Measurements from ENCODE around the gene CASKIN1.

Gene CASKIN1

DNA sequence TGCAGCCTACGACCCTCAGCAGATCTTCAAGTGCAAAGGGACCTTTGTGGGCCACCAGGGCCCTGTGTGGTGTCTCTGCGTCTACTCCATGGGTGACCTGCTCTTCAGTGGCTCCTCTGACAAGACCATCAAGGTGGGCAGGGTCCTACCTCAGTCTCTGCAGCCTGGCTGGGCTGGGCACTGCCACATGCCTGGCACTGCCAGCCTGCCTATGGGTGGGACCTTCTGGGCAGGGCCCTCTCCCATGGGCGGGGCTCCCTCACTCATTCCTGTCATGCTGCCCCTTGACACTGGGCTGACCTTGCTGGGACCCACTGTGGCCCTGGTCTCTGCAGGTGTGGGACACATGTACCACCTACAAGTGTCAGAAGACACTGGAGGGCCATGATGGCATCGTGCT is 22.5 kb downstream of the CASKIN1 start:
- no peak for DNase-seq

DNA sequence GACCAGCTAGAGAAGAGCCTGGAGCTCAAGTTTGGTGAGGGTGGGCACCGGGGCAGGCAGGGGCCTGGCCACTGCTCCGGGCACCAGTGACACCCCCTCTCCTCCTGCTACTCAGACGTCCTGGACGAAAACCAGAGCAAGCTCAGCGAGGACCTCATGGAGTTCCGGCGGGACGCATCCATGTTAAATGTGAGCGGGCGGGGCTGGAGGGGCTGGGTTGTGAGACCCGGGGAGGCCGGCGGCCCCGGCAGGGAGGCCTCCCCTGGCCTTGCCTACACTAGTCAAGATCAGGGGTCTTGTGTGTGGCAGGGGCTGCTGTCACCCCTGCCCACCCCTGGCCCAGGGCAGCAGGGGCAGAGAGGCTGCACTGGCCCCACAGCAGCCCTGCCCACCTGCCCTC is 23.0 kb downstream of the CASKIN1 start:
- DNase-seq: no peak

DNA sequence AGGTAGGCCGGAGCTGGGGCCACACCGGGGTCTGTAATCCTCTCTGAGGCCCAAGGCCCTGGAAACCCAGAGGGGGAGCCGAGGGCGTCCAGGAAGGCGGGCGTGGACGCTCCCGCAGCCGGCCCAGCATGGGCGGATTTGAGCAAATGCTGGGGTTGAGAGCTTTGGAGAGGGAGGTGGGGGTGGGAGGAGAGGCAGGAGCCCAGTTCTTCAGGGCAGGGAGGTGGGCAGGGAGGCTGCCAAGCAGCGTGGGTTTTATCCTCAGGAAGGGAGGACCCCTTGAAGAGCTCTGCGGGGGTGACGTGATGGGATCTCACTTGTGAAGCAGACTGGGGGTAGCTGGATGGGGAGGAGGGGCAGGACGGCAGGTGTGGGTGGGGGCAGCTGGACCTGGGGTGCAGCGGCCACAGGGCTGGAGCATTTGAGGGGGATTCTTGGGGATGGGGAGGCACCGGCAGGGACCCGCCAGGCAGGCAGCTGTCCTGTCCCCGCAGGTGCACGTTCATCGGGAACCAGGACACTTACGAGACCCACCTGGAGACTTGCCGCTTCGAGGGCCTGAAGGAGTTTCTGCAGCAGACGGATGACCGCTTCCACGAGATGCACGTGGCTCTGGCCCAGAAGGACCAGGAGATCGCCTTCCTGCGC is 23.6 kb downstream of the CASKIN1 start:
- no peak for DNase-seq

DNA sequence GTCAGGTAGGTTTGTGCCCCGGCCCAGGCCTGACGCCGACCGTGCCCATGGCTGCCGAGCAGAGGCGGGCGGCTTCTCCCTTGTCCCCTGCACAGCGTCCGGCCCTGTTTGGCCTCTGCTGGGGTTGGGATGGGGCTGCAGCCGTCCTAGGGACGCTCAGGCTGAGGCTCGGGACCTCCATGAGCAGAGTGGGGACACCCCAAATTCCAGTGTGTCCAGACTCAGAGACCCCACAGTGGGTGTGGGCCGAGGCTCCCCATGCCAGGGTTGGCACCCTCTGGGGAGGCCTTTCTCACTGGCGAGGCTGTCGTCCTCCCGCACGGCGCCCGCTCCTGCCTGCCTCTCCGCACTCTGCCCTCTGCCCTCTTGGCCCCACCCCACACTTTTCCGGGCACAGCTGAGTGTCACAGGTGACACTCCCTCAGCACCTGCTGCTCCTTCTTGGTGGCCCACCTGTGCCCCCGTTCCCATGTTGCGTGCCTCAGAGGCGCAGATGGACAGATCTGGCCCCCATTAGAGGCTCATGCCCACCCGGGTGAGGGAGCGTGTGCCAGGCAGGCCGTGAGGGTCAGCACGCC is 24.7 kb downstream of the CASKIN1 start:
- no peak for DNase-seq

DNA sequence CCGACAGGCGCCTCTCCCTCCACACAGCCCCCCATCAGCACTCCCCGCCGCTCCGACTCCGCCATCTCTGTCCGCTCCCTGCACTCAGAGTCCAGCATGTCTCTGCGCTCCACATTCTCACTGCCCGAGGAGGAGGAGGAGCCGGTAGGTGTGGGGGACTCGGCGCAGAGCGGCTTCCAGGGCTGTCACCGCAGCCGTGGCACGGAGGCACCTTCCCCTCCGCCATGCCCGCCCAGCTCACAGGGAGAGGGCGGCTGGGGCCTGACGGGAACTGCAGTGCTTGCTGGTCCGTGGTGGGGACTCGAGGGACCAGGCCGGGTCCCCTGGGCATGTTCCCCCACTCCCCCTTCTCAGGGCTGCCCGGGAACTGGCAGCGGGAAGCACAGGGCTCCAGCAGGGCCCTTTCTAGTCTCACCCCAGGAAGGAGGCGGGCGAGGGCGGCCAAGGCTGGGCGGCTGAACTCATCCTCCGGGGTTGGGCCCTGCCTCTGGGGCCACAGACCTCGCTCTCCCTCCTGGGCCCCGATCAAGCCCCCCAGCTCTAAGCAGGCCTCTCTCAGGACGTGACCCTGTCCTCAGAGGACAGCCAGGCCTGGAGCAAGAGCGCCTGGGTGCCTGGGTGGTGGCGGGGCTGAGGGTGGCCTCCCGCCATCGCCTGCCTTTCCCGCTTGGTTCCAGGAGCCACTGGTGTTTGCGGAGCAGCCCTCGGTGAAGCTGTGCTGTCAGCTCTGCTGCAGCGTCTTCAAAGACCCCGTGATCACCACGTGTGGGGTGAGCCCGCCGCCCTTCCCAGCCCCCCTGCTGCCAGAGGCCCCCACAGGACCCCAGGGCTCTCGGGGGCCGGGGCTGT is 25.6 kb downstream of the CASKIN1 start:
- DNase-seq: no peak

DNA sequence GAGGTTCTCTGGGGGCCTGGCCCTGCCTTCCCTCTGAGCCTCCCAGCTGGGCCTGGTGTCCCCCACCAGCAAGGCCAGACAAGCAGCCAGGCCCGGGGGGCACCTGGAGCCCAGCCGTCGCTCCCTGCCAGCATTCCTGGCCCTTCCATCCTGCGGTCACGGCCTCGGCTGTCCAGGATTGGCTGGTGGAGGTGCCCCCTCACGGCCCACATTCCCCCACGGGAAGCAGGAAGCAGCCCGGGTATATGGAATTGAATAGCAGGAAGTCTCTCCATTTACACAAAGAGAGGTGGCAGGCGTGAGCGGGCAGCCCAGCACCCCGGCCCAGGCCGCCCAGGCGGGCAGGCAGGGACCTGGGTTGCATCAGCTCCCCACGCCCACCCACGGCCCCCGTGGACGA is 26.3 kb downstream of the CASKIN1 start:
- DNase-seq: no peak

DNA sequence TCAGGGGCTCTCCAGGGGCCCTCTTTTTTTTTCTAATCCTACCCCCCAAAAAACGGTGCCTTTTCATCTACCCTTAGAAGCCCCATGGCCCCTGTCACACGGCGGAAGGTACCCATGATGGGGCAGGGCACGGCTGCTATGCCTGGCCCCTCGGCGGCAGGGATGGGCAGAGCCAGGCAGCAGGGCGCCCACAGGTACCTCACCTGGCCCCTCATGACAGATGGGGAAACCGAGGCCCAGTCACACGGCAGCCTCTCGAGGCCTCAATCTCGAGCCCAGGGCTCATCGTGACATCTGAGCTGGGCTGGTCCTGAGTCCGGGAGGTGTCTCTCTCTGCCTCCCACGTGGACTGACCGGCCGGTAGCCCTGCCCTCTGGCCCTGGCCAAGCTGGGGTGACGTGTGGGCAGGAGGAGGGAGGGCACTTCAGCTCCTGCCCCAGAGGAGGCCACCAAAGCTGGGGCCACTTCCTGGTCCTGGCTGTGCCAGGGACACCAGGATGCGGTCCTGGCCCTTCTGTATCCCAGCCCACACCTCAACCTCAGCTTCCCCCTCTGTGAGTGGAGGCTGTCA is 29.3 kb downstream of the CASKIN1 start:
- DNase-seq: no peak

DNA sequence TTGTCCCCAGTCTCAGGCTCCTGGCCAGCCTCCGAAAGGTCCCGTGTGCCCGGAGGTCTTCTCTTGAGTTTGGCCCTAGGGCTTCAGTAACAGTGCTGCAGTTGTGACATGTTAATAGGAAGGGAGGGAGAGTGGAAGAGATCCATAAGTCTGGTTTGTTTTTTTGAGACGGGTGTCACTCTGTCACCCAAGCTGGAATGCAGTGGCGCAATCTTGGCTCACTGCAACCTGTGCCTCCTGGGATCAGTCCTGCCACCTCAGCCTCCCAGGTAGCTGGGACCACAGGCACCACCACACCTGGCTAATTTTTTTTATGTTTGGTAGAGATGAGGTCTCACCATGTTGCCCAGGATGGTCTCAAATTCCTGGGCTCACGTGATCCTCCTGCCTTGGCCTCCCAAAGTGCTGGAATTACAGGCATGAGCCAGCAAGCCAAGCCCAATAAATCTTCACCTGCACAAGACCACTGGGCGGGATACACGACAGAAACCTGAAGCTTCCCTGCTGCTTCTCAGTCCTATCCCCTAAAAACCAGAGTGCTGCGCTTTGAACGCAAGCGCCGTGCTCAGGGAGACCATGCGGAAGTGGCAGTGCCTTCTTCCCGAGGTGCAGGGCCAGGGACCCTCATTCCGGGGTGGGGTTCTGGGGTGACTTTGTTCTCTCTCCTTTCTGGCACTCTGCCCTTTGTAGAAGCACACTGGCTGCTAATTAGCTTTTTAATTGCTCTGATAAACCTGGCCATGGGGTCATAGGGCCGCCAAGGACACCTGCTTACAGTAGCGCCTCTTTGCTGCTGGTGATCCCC is 29.9 kb downstream of the CASKIN1 start:
- DNase-seq: no peak

DNA sequence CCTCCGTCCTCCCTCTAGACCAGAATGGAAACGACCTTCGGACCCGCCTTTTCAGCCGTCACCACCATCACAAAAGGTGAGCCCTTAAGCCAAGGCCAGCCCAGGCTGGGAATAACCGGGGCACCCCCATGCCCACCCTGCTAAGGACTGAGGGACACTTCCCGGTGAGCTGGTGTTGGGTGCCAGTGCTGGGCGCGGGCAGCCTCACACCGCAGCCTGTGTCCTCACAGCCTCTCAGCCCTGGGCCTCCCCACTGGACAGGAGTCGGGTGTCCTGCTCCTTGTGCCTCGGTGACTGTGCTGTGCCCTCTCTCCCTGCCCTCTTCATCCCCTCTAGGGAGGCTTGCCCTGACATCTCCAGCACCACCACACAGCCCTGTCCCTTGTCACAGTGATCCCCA is 30.5 kb downstream of the CASKIN1 start:
- no peak for DNase-seq

DNA sequence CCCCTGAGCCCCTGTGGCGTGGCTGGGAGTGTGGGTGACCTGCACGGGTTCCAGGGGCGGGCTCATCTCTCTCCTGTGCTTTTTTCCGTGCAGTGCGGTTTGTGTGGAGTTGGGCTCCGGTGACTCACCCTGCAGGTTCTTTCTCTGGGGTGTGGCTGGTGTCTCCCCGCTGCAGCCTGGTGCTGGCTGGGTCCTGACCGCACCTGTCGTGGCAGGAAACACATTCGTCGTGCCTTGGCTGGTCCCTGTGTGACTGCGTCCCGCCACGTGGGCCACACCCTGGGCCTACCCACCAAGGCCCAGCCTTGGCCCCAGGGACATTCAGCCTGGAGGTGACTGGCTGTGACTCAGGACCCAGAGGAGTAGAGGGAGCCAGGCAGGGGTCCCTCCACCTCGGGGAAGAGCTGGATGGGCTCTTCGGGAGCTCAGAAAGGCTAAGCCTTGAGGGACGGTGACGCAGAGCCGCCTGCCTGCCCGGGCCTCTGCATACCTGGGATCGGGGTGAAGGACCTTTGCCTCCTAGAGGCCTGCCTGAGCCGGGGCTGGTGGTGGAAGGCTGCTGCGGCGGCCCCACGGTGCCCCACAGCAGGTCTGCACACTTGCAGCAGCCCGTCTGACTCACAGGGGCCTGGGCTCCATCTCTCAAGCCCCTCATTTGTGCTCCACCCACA is 33.1 kb downstream of the CASKIN1 start:
- DNase-seq: no peak

DNA sequence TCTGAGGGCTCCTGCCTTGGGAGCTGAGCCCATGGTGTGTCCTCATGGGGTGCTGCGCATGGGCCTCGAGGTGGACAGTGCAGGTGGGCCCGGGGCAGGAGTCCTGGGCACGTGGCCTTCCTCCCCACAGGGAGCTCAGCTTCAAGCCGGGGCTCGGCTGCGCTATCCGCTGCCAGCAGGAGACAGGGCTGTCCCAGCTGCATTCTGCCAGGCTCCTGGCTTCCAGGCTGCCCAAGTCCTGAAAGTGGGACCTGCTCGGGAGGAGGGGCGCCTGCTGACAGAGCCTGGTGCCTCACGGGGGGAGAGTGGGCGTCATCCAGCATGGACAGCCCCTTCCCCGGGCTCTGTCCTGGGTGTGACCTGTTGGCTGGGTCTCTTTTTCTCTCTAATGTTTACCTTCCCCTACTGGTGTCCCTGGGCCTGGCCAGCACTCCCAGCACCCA is 33.7 kb downstream of the CASKIN1 start:
- DNase-seq: no peak

DNA sequence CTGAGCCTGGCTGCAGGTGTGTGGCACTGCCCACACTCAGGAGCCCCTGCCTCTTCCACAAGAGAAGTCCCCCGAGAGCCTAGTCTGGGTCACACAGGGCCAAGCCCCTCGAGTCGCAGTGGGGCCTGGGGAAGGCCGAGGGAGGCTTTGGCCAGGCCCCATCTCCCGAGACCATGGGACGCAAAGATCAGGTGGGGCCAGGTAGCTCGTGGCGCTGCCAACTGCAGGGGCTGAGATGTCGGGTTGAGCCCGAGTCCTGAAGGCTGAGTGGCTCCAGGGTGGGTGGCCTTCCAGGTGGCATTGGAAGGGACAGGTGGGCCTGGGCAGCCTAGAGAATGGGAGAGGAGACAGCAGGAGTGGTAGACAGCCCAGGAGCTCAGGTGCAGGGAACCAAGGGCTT is 34.5 kb downstream of the CASKIN1 start:
- DNase-seq: no peak

DNA sequence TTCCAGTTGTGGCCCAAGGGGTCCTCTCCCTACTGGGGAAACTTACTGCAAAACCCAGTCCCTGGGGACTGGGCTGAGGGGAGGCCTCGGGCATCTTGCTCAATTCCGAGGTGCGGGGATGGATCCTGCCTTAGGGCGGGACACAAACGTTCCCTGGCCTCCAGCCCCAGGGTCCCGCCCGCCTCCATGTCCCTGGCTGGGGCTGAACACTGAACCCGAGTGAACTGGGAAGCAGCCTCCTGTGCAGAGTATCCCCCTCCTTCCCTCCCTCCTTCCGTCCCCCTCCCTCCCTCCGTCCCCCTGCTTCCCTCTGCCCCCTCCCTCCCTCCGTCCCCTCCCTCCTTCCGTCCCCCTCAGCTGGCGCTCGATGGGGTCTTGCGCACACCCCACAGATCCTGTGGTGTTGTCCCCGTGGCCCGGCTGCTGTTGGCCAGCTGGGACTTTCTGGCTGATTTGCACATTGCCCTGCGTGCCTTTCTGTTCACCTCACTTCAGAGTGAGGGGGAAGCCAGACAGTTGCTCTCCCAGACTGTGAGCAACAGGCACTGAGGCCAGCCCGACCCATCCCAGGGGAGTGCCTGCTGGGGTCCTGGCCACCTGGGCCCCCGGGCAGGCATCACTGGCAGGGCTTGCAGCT is 35.4 kb downstream of the CASKIN1 start:
- no peak for DNase-seq

DNA sequence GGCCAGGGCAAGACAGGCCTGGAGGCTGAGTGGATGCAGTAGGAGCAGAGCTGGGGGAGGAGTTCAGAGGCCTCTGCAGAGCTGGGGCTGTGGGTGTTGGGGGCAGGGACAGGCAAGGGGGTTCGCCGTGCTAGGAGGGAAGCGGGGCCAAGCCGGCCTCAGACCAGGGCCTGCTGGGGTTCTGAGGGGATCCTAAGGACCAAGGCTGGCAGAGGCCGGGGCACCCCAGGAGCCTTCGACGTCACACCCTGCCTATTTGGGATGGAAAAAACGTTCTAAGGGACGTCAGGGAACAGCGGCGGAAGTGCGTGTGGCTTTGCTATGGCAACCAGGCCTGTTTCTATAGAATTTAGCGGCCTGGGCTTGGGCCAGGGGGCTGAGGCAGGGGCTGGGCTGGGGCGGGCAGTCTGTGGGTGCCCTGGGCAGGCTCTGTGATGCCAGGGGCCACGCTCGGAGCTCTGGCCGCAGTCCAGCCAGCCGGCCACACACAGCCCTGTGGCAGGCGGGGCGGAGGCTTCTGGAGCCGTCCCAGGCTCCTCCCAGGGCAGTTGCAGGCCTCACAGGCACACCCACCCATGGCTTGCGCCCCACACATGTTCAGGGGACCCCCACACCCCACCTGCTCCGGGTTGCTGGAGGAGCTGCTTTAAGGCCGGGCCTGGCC is 37.1 kb downstream of the CASKIN1 start:
- no peak for DNase-seq

DNA sequence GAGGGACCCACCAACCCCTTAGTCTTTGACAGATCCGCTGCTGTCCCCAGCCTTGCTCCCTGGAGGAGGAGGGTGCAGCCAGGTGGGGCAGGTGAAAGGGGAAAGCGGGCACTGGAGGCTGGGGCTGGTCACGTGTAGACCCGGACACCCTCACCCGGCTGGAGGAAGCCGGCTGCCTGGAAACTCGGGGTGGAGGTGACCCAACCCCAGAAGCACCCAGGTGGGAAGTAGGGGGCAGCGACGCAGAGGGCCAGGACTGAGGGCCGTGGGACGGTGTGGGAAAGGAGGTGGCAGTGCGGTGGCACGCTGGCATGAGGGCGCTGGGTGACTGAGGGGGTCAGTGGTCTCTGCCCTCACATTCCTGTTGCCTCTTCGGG is 38.2 kb downstream of the CASKIN1 start:
- DNase-seq: no peak

DNA sequence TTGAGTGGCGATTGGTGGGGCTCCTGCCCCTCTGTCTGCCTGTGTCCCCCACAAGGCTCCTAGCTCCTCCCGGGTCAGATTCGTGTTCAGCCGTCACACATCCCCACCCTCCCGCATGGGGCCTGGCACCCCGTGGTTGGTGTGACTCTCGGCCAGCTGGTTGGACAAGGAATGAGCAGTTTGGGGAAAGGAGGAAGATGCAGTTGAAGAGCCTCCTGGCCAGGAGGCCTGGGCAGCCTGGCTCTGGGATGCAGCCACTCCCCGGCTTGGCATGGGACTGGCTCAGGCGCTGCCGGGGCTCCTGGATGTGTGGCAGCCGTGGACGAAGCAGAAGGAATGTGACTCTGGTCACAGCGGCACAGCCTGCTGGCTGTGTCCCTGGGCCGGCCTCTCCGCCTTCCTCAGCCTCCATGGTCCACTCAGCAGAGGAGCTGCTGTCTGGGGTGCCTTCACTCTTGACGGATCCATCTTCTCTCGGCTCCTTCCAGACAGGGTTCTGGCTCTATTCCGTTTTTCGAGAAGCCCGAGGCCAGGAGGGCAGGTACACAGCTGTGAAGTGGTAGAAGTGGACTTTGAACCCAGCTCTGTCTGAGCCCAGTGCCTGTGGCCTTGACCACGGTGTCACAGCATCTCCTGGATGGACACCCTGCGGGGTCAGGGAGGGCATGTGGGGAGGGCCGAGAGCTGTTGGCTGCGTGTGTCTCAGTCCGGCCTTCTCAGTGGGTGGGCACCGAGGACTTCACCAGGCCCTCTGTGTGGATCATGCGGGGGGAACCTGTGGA is 38.7 kb downstream of the CASKIN1 start:
- DNase-seq: no peak

DNA sequence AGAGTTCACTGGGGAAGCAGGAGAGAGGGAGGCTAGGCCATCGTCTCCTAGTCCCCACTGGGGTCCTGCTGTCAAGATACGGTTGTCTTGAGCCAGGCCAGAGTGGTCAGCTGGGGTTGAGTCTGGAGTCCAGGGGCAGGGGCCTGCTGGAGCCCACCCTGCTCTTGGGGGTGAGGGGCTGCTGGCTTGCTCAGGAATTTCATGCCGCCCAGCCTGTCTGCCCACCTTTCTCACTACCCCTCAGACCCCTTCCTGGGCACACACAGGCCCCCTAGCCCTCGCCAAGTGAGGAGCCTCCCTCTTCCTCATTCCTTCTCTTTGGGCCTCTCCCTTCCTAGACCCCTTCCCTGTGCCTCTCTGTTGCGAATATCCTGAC is 39.6 kb downstream of the CASKIN1 start:
- no peak for DNase-seq

DNA sequence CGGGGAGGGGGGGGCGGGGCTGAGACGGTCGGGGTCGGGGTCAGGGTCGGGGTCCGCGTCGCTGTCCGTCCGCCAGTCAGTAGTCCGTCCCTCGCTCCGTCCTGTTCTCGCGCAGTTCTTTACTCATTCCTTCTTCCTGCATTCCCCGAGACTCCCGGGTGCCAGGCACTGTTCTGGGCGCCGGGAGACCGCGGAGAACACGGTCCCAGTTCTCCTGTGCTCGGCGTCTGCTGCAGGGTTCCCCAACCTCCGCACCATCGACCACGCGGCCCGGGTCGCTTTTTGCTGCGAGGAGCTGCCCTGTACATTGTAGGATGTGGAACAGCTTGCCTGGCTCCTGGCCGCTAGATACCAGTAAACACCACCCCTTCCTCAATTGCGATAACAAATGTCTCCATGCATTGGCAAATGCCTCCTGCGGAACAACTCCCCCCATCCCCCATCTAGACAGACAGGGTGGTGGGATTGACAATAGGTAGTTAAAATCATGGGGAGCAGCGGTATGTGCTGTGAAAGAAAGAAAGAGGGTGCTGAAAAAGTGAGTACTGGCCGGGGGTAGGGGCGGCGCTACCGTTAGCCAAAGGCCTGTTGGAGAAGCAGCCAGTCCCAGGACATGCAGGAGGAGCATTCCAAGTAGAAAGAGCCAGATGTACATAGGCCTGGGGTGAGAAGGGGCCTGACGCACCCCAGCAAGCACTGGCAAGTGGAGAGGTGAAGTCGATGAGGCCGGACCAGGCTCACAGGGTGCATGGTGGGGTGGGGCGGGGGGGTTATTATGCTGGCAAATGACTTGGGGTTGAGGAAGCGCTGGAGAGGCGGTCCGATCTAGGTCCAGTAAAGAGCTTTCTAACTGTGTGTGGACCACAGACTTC is 40.2 kb downstream of the CASKIN1 start:
- DNase-seq: peak in 1 of 5 experiments; percentile 33

All from T-helper 2 cell (primary cell).